ENCODE results near the gene PCDHGA1. TPM values are rescaled to one million over a fixed set of nuclear protein-coding genes. Genes with fewer than 3 reads are reported as not detected.
"Not testable (repeated sequence)": the region's sequence is repeated elsewhere in the genome, so short reads cannot be mapped to it uniquely, and the experiment has no call there.

Gene PCDHGA1
- total RNA-seq, 4 donors from 2014 or later = 0.90 to 2.5 (median 1.8) TPM

DNA sequence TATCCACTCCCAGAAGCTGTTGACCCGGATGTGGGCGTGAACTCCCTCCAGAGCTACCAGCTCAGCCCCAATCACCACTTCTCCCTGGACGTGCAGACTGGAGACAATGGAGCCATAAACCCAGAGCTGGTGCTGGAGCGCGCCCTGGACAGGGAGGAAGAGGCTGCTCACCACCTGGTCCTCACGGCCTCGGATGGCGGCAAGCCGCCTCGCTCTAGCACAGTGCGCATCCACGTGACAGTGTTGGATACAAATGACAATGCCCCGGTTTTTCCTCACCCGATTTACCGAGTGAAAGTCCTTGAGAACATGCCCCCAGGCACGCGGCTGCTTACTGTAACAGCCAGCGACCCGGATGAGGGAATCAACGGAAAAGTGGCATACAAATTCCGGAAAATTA, 63.0 kb downstream of the PCDHGA1 start:
- DNase-seq (ENCODE audit: low spot score in 2 of 2) = no peak
- no peak overlapping the region for H3K27ac ChIP-seq
- H3K4me1 ChIP-seq = no peaks in the 10 kb centered on the region
- peaks cover 0 to 29% (median 0%) of the 10 kb centered on the region in 3 donors for H3K36me3 ChIP-seq
- no peaks in the 10 kb centered on the region for H3K27me3 ChIP-seq
- TF ChIP-seq, protein P1, sequence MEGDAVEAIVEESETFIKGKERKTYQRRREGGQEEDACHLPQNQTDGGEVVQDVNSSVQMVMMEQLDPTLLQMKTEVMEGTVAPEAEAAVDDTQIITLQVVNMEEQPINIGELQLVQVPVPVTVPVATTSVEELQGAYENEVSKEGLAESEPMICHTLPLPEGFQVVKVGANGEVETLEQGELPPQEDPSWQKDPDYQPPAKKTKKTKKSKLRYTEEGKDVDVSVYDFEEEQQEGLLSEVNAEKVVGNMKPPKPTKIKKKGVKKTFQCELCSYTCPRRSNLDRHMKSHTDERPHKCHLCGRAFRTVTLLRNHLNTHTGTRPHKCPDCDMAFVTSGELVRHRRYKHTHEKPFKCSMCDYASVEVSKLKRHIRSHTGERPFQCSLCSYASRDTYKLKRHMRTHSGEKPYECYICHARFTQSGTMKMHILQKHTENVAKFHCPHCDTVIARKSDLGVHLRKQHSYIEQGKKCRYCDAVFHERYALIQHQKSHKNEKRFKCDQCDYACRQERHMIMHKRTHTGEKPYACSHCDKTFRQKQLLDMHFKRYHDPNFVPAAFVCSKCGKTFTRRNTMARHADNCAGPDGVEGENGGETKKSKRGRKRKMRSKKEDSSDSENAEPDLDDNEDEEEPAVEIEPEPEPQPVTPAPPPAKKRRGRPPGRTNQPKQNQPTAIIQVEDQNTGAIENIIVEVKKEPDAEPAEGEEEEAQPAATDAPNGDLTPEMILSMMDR (IDR thresholded peaks at IDR 0.05) = no peak
- no peak for TF ChIP-seq EP300 (IDR thresholded peaks at IDR 0.05)
- TF ChIP-seq POLR2A (IDR thresholded peaks at IDR 0.05) = no peak
- H3K4me3 ChIP-seq = no peak overlapping the region
- WGBS, 2 donors = 41 to 44% methylated on average over 21 of the region's 21 CpGs
- peaks cover 12 to 97% (median 50%) of the 10 kb centered on the region in 4 donors for H3K9me3 ChIP-seq

DNA sequence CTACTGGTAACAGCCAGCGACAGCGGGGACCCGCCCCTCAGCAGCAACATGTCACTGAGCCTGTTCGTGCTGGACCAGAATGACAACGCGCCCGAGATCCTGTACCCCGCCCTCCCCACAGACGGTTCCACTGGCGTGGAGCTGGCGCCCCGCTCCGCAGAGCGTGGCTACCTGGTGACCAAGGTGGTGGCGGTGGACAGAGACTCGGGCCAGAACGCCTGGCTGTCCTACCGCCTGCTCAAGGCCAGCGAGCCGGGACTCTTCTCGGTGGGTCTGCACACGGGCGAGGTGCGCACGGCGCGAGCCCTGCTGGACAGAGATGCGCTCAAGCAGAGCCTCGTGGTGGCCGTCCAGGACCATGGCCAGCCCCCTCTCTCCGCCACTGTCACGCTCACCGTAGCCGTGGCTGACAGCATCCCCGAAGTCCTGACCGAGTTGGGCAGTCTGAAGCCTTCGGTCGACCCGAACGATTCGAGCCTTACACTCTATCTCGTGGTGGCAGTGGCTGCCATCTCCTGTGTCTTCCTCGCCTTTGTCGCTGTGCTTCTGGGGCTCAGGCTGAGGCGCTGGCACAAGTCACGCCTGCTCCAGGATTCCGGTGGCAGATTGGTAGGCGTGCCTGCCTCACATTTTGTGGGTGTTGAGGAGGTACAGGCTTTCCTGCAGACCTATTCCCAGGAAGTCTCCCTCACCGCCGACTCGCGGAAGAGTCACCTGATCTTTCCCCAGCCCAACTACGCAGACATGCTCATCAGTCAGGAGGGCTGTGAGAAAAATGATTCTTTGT, 64.3 kb downstream of the PCDHGA1 start:
- not testable (repeated sequence) for H3K4me3 ChIP-seq; H3K4me1 ChIP-seq; H3K27me3 ChIP-seq; H3K27ac ChIP-seq; DNase-seq (ENCODE audit: low spot score in 2 of 2)
- peaks cover 9 to 97% (median 50%) of the 10 kb centered on the region in 4 donors for H3K9me3 ChIP-seq
- 44 to 50% methylated on average over 29 to 34 of the region's 53 CpGs for WGBS, 2 donors
- peaks cover 0 to 20% (median 0%) of the 10 kb centered on the region in 3 donors for H3K36me3 ChIP-seq

DNA sequence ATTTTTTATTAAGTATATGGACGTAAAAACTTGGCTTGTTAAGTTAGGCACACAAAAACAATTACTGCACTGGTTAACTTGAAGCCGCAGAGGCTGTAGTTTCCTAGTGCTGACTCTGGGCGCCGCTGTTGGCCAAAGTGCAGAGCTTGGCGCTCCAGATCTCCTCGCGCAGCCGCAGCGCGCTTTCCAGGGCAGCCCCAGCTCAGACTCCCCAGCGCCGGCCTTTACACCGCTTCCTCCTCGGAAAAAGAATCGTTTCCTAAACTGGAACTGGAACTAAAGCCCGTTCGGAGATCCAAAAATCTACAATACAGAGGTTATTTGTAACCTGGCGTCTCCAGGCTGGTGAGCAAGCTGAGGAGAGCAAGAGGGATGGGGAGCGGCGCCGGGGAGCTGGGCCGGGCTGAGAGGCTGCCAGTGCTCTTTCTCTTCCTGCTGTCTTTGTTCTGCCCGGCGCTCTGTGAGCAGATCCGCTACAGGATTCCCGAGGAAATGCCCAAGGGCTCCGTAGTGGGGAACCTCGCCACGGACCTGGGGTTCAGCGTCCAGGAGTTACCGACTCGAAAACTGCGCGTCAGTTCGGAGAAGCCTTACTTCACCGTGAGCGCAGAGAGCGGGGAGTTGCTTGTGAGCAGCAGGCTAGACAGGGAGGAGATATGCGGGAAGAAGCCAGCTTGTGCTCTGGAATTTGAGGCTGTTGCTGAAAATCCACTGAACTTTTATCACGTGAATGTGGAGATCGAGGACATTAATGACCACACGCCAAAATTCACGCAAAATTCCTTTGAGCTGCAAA, 67.6 kb downstream of the PCDHGA1 start, which contains the start of gene PCDHGB5:
Gene PCDHGB5 (plus strand): TSS at position 192 of the 796 bp plus-strand sequence. CDS start 181 bp downstream, at position 373.
- H3K36me3 ChIP-seq = peaks cover 0 to 13% (median 0%) of the 10 kb centered on the region in 3 donors
- peaks cover 9 to 94% (median 51%) of the 10 kb centered on the region in 4 donors for H3K9me3 ChIP-seq

DNA sequence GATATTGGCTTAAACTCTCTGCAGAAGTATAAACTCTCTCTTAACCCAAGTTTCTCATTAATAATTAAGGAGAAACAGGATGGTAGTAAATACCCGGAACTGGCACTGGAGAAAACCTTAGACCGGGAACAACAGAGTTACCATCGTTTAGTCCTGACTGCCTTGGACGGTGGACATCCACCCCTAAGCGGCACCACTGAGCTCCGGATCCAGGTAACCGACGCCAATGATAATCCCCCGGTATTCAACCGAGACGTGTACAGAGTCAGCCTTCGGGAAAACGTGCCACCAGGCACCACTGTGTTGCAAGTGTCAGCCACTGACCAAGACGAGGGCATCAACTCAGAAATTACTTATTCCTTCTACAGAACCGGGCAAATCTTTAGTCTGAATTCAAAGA, 68.3 kb downstream of the PCDHGA1 start:
- peaks cover 5 to 94% (median 49%) of the 10 kb centered on the region in 4 donors for H3K9me3 ChIP-seq

More for the DNA sequence above, 67.6 kb downstream of the PCDHGA1 start, which contains the start of gene PCDHGB5:
- H3K27ac ChIP-seq; H3K27me3 ChIP-seq; H3K4me1 ChIP-seq; DNase-seq (ENCODE audit: low spot score in 2 of 2): not testable (repeated sequence)
- TF ChIP-seq, protein P1 (IDR thresholded peaks at IDR 0.05) = peak in 4 of 5 experiments; percentile 16 to 37 (median 30)
- 6 to 11% methylated on average over 21 to 26 of the region's 43 CpGs for WGBS, 2 donors
- H3K4me3 ChIP-seq = peak within 1 kb of the TSS in 2 of 4 donors; percentile 8 to 30

DNA sequence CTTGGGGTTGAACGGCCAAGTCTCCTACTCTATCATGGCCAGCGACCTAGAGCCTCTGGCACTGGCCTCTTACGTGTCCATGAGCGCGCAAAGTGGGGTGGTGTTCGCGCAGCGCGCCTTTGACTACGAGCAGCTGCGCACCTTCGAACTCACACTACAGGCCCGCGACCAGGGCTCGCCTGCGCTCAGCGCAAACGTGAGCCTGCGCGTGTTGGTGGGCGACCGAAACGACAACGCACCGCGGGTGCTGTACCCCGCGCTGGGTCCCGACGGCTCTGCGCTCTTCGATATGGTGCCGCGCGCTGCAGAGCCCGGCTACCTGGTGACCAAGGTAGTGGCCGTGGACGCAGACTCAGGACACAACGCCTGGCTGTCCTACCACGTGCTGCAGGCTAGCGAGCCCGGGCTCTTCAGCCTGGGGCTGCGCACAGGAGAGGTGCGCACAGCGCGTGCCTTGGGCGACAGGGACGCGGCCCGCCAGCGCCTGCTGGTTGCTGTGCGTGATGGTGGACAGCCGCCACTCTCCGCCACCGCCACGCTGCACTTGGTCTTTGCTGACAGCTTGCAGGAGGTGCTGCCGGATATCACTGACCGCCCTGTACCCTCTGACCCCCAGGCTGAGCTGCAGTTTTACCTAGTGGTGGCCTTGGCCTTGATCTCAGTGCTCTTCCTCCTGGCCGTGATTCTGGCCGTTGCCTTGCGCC, 69.4 kb downstream of the PCDHGA1 start:
- Histone ChIP-seq H3K9me3 (peaks cover 3 to 94% (median 50%) of the 10 kb centered on the region in 4 donors), H3K27ac (no peak overlapping the region), H3K36me3 (peaks cover 0 to 14% (median 0%) of the 10 kb centered on the region in 3 donors), H3K4me3 (no peak overlapping the region), H3K27me3 (no peaks in the 10 kb centered on the region), H3K4me1 (no peaks in the 10 kb centered on the region)
- WGBS, 2 donors = 26 to 31% methylated on average over 45 to 49 of the region's 61 CpGs
- no peak for DNase-seq (ENCODE audit: low spot score in 2 of 2)
- TF ChIP-seq, protein P1 (IDR thresholded peaks at IDR 0.05) = no peak
- no peak for TF ChIP-seq POLR2A (IDR thresholded peaks at IDR 0.05)
- TF ChIP-seq EP300 (IDR thresholded peaks at IDR 0.05) = no peak

More for the DNA sequence above, 68.3 kb downstream of the PCDHGA1 start:
- H3K27me3 ChIP-seq = no peaks in the 10 kb centered on the region
- H3K4me1 ChIP-seq = no peaks in the 10 kb centered on the region
- DNase-seq (ENCODE audit: low spot score in 2 of 2) = no peak
- no peak overlapping the region for H3K4me3 ChIP-seq
- H3K27ac ChIP-seq = no peak overlapping the region
- 22 to 38% methylated on average over 15 of the region's 15 CpGs for WGBS, 2 donors
- TF ChIP-seq POLR2A (IDR thresholded peaks at IDR 0.05) (no peak), EP300 (IDR thresholded peaks at IDR 0.05) (no peak)
- TF ChIP-seq, protein P1 (IDR thresholded peaks at IDR 0.05) = no peak
- H3K36me3 ChIP-seq = peaks cover 0 to 8% (median 0%) of the 10 kb centered on the region in 3 donors

Measured in tibial nerve (tissue), 4 donors.